Kidney (tissue), 14 donors: Measurements from ENCODE around the gene CTBS. TPM values are rescaled to one million over a fixed set of nuclear protein-coding genes. Genes with fewer than 3 reads are reported as not detected.

Experiments
- DNase-seq, 5 donors: peaks; one replicate each; pipeline ENCODE4 v3.0.0-alpha.2; 2013 to 2020
- FAIRE-seq: peaks from 2 replicates; lab custom pipeline; 2012; peaks lifted over from hg19 to GRCh38; lab: Jason Lieb, UNC
- H3K27ac ChIP-seq, 2 donors: one replicate each; pipeline ENCODE4 v1.7.0; 2013; ENCODE audit warnings: low read depth in 2 of 2, low read length in 2 of 2, inconsistent platforms in 1 of 2
- H3K27me3 ChIP-seq: one replicate; pipeline ENCODE4 v1.7.1; 2013; ENCODE audit warnings: low read length, inconsistent platforms; ENCODE audit not compliant: control insufficient read depth, insufficient read depth
- H3K36me3 ChIP-seq, 3 donors: one replicate each; pipeline versions ENCODE4 v1.7.0 to v1.7.1; 2013; ENCODE audit warnings: low read length in 3 of 3, control low read depth in 1 of 3, inconsistent platforms in 1 of 3; ENCODE audit not compliant: insufficient read depth in 3 of 3, control insufficient read depth in 2 of 3
- H3K4me1 ChIP-seq, 3 donors: one replicate each; pipeline versions ENCODE4 v1.7.0 to v1.7.1; 2013; ENCODE audit warnings: low read length in 3 of 3, inconsistent platforms in 1 of 3, low read depth in 1 of 3; ENCODE audit not compliant: control insufficient read depth in 2 of 3, insufficient read depth in 2 of 3
- H3K4me3 ChIP-seq, 3 donors: one replicate each; pipeline versions ENCODE4 v1.7.0 to v1.8.1; 2013; ENCODE audit warnings: low read length in 3 of 3, control low read depth in 1 of 3, inconsistent platforms in 1 of 3
- H3K9ac ChIP-seq, 3 donors: one replicate each; pipeline versions ENCODE4 v1.7.0 to v1.7.1; 2013; ENCODE audit warnings: low read length in 3 of 3, control low read depth in 1 of 3, inconsistent platforms in 1 of 3
- H3K9me3 ChIP-seq, 3 donors: one replicate each; pipeline versions ENCODE4 v1.7.0 to v1.7.1; 2013; ENCODE audit warnings: low read length in 3 of 3, control low read depth in 1 of 3, inconsistent platforms in 1 of 3; ENCODE audit not compliant: control insufficient read depth in 2 of 3, insufficient read depth in 1 of 3
- intact Hi-C: fragments of 100-400 bp; cut with DNase I; formaldehyde crosslinking; loops from one replicate; pipeline ENCODE4 v1.11.1; 2022
- polyA plus RNA-seq: library from polyadenylated mRNA; stranded (reverse); fragments of 350-450 nt; fragmentation: Illumina TruSeq; extraction: RNeasy Lipid Tissue Mini Kit (QIAGEN cat#74804); gene quantifications from one replicate; pipeline ENCODE4 v1.2.3, GENCODE V29; 2014; ENCODE audit warnings: low read depth, low replicate concordance; ENCODE audit not compliant: insufficient read depth
- total RNA-seq: library from RNA; stranded (reverse); fragmentation: NEBNext Ultra II Directional; extraction: Animal tissue kit (Norgen Biotek cat#: 25700); gene quantifications from one replicate; pipeline ENCODE4 v1.2.1, GENCODE V29; 2021
- TF ChIP-seq, protein P1 (sequence below): IDR thresholded peaks from 3 replicates; pipeline ENCODE4 v1.5.1; 2012; ENCODE audit warnings: mild to moderate bottlenecking, moderate library complexity, borderline replicate concordance; ENCODE audit not compliant: insufficient read depth; ENCODE audit errors: extremely low read depth
- donor health status: control.
- donor health status: control.
- donor health status: control.
- donor health status: control.
- donor health status: control.
- donor health status: DM: yes; HTN: yes; CAD: no.
- donor health status: Normal renal cell carcinoma (clear cell type).

CTBS gene
- total and polyA plus RNA-seq, 2 donors from 2014 or later: 19.1 to 32.0 TPM

DNA sequence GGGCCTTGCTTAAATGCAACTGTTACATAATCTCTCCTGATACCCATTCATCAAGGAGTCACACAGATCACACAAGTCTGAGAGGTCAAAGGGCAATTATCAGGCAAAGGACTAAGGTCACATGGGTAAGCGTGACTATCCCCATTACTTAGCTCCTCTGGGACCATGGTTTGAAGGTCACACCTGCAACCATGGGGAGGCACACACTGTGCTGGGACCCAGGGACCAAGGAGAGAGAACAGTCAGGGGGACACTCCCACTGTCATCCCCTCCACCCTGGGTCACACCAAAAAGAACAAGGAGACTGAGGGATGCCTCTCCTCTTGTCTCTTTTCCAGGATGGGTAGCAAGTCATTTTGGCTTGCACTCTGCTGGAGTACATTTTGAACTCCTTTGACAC is 30.9 kb upstream of the CTBS start:
- intact Hi-C loops: no loop called here

DNA sequence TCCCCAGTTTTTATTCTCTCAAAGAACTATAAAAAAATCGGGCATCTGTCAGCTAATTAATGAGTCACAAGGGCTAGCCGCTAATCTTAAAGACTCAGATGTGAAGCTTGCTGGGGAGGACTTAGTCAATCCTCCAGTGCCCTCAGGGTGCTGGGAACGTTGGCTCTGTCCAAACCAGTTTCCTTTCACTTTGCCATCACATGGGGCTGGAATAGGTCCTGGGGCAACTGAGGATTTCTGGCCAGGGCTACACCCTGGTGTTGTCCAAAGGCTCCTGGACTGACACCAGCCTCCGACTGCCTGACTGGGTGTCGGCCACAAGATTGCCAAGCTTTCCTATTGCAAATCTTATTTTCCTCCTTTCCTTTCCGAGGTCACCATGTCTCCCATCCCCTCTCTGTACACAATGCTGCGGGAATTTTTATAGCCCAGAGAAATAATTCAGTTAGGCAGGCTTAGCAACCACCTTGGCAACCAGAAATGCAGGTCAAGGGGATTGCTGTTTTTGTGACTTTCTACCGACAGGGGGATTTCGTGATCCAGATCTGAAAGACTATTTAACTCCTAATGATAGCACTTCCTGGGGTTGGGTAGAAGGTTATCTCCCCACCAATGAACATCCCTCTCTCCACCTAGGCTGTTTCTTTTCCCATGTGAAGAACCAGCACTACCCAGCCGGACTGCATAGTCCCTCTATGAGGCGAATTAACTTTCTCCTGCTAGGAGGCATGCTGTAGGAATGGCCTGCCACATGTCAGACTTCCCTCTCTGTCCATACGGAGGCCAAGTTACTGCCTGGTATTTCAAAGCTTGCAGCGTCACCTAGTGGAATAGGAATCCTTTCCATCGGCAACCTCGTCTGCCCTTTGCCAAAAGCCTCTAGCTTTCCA is 29.9 kb upstream of the CTBS start:
- Histone ChIP-seq H3K9ac (no peak overlapping the region), H3K27ac (no peak overlapping the region), H3K9me3 (peaks cover 0 to 14% (median 6%) of the 10 kb centered on the region in 3 donors), H3K4me3 (peak overlapping the region in 1 of 3 donors; percentile 2), H3K27me3 (no peaks in the 10 kb centered on the region), H3K36me3 (no peaks in the 10 kb centered on the region), H3K4me1 (no peaks in the 10 kb centered on the region)
- TF ChIP-seq, protein P1, sequence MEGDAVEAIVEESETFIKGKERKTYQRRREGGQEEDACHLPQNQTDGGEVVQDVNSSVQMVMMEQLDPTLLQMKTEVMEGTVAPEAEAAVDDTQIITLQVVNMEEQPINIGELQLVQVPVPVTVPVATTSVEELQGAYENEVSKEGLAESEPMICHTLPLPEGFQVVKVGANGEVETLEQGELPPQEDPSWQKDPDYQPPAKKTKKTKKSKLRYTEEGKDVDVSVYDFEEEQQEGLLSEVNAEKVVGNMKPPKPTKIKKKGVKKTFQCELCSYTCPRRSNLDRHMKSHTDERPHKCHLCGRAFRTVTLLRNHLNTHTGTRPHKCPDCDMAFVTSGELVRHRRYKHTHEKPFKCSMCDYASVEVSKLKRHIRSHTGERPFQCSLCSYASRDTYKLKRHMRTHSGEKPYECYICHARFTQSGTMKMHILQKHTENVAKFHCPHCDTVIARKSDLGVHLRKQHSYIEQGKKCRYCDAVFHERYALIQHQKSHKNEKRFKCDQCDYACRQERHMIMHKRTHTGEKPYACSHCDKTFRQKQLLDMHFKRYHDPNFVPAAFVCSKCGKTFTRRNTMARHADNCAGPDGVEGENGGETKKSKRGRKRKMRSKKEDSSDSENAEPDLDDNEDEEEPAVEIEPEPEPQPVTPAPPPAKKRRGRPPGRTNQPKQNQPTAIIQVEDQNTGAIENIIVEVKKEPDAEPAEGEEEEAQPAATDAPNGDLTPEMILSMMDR: no peak
- no peak for FAIRE-seq
- peak in 1 of 5 donors; percentile 32 for DNase-seq
- intact Hi-C loops: no loop called here

More for the DNA sequence above, 30.9 kb upstream of the CTBS start:
- Histone ChIP-seq H3K4me3 (no peak overlapping the region), H3K4me1 (no peaks in the 10 kb centered on the region), H3K9me3 (peaks cover 0 to 14% (median 6%) of the 10 kb centered on the region in 3 donors), H3K9ac (no peak overlapping the region), H3K36me3 (no peaks in the 10 kb centered on the region), H3K27me3 (no peaks in the 10 kb centered on the region), H3K27ac (no peak overlapping the region)
- FAIRE-seq (no peak), DNase-seq (no peak)
- TF ChIP-seq, protein P1: no peak

DNA sequence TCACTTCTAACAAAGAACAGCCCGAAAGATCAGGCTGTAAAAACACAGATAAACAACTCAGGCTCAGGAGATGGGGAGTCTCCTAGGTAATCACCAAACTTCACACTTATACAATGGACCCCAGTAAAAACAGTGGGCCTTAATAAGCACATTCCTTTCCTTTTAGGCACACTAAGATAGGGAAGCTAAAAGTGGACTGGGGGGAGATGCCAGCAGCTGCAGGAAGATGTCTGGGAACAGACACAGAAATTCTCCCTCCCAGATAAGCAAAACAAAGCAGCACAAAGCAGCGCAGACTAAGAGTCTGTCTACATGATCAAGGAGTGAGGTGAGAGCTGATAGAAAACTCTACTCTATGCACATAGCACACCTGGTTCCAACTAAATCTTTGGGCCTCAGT is 29.0 kb upstream of the CTBS start:
- DNase-seq (no peak), FAIRE-seq (no peak)
- no peak overlapping the region for H3K4me3 ChIP-seq
- H3K36me3 ChIP-seq: no peaks in the 10 kb centered on the region
- intact Hi-C loops: no loop called here
- peaks cover 0 to 14% (median 6%) of the 10 kb centered on the region in 3 donors for H3K9me3 ChIP-seq
- no peaks in the 10 kb centered on the region for H3K4me1 ChIP-seq
- no peak overlapping the region for H3K9ac ChIP-seq
- H3K27ac ChIP-seq: no peak overlapping the region
- TF ChIP-seq, protein P1: no peak
- H3K27me3 ChIP-seq: no peaks in the 10 kb centered on the region
